NCI-H524 (cell line): ENCODE measurements around the gene DIAPH1.
A peak's percentile ranks its signal among the peaks of the same experiment; 100 is the strongest.

ENCODE experiments used
- DNase-seq, 2 experiments: peaks; one replicate each; lab custom pipeline; 2025; lab: John Stamatoyannopoulos, UW

The DIAPH1 gene

GRCh38 chr5:141618804-141619554 is at the start of gene DIAPH1:
DIAPH1 (minus strand) TSS chr5:141619000; CDS start chr5:141618914, 86 bp downstream.
- peak; percentile 93 to 95 for DNase-seq

GRCh38 chr5:141665995-141666940 is 47.5 kb upstream of the DIAPH1 start:
- DNase-seq = no peak

DNA sequence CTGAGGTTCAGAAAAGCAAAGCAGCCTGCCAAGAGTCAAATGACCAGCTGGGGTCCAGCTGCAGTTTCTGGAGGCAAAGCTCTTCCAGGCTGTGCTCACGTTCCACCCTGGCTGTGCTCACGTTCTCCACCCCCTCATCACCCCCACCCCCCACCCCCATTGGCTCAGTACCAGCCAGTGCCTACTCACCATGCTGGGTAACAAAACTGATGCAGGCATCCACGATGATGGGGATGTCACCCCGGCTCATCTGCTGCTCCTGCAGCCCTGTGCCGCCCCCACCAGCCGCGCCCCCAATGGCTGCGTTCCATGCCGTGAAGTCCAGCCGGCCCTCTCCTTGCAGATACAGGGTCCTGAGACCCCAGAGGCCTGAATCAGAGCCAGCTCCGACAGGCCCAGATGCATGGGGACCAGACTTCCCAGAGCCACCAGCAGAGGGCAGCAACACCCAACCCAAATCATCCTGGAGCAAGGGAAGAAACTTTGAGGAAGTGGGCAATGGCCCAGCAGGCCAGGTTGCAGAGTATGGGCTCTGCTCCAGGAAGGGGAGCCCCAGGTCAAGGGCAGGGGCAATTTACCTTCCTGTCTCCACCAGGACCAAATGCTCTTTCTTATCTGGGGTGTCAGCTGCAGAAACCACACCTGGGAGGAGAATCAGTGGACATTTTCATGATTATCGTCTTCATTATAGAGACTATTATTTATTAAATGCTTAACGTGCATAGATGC is 46.1 kb upstream of the DIAPH1 start:
- DNase-seq = peak; percentile 47 to 58

GRCh38 chr5:141663506-141663905 is 44.7 kb upstream of the DIAPH1 start:
- no peak for DNase-seq

DNA sequence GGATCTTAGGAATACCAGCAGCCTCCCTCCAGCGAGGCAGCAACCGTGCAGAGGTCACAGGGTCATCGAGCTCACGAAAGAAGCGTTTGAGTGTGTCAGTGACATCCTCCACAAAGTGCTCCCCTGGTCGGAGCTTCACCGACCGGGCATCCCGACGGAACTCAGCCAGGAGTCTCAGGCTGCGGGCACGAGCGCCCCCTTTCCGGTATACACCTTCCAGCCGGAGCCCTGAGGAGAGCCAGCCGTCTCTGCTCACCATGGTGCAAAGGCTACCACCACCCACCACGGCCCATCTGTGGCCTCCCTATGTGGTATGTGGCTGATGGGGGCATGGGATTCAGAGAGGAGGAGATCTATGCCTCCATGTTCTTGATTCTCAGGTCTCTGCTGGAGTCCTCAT is 43.2 kb upstream of the DIAPH1 start:
- no peak for DNase-seq

DNA sequence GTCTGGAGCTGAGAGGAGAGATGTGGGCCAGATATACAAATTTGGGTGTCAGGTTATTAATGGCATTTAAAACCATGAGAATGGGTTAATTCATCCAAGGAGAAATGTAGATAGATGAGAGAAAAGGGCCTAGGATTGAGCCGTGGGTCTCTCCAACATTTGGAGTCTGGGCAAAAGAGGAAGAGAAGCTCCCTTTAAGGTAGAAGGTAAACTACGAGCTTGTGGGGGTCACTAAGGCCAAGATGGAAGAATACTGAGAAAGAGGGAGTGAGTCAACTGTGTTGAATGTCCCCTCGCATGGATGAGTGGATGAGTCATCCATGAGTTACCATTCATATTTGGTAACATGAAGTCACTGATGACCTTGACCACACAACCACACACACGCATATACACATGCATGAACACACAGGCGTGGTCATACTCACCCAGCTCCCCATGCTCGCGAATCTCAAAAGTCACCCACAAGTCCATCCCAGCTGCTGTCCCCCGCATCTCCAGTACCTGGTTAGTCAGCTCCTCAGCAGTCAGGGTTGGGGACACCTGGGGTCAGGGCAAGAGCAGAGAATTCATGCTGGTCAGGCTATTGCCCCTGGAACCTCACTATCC is 39.2 kb upstream of the DIAPH1 start:
- no peak for DNase-seq

GRCh38 chr5:141657404-141657803 is 38.6 kb upstream of the DIAPH1 start:
- no peak for DNase-seq

DNA sequence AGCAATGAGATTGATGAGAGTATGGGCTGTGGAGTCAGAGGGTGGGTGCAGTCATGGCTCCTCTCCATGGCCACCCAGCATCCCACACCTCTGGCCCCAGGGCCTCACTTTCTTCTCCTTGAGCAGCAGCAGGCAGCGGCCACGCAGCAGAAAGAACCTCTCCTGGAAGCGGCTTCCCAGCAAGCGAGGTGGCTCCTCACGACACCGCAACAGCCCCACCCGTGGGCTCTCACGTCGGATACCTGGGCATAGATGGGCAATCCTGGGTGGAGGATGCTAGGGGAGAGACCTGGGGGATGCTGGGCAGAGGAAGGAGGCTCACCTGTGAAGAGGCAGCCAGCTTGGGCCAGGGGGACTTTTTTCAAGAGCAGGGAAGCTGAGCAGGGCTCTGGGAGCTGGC is 37.6 kb upstream of the DIAPH1 start:
- DNase-seq = no peak

DNA sequence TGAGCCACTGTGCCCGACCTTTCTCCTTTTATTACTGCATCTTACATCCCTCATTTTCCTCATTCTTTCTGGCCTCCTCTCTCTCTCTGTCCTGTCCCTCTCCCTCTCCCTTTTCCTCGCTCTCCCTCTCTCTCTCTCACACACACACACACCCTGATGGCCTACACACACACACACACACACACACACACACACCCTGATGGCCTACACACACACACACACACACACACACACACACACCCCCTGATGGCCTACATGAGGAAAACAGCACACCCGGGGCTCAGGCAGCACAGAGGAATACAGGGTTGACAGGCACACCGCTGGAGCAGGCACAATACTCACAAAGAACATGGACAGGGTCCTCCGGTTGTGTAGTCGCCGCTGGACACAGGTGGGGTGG is 36.2 kb upstream of the DIAPH1 start:
- no peak for DNase-seq

DNA sequence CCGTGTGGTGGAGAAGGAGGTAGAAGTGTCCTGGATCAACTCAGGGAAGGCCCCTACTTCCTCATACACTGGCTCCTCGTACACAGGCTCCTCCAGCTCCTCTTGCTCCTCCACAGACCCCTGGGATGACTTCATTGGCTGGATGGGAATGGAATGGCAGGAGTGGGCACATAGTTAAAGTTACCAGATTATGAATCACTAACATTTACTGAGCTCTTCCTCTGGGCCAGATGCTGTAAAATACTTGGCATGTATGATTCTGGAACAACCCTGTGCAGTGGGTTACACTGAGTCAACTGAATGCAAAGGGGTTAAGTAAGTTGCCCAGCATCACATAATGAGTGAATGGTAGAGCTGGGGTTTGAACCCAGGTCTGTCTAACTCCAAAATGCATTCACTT is 35.5 kb upstream of the DIAPH1 start:
- DNase-seq = no peak

DNA sequence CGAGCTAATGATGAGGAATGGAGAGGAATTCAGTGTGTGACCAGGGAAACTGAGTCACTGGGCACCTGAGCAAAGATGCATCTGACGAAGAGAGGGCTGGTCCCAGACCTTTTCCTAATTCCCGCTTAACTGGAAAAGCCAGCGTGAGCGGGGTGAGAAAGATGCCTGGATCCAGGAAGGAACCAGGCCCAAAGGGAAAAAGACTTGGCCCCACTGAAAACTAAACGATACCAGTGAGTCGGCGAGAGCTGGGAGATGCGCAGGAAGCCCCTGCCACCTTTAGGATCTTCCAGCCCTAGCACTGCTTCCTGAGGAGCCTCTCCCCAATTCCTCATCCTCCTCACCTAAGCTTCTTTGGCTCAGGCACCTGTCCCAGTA is 32.9 kb upstream of the DIAPH1 start:
- no peak for DNase-seq

DNA sequence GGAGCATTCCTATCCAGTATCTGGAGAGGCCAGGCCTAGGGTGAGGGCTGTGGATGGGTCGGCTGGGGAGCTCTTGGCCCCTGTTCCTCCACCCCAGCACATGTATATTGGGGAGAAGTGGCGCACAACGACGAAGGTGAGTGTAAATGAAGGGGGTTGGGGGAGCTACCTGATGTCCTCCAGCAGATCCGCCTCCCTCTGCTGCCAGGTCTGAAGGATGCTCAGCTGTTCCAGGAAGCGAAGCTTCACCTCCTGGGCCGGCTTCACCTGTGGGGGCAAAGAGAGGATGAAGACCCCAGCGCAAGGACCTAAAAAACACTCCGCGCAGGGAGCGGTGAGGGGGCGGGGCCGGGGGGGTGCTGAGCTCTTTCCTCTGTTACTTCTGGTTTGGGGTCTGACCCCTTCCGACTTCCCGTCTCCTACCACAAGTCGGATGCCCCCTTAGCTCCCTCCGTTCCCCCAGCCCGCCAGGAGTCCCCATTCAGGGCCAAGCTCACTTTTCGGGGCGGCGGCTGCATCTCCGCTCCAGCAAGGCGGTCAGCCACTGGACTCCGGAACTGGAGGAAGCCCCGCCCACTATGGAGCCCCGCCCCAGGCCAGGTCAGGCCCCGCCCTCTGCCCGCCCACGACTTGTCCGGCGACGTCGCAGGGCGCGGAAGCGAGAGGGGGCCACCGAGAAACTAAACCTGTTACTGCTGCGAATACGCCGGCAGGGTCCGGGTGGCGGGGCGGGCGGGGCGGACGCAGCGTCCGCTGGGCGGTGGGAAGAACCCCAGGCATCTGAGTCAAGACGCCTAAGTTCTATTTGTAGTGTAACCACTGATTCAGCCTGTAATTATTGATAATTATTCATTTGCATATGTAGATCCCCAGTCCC is 32.3 kb upstream of the DIAPH1 start, which contains the start of gene FCHSD1:
Gene FCHSD1, minus strand, starts transcription at position 568 of the 877 bp plus-strand sequence. Its CDS starts 50 bp downstream, at position 518.
- DNase-seq = peak; percentile 19 to 38

DNA sequence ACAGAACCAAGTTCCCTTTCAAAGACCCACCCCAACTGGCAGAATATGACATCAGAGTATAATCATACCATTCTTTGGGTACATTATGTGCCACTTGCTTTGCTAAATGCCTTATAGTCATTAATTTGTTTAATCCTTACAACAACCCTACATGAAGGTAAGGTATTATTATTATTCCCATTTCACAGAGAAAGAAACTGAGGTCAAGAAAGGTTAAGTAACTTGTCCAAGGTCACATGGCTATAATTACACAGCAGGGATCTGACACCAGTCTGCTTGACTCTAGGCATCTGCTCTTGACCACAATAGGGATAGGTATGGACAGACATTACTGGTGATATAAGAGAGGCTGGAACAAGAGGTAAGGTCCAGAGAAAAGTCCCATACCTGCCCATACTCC is 31.2 kb upstream of the DIAPH1 start:
- DNase-seq = no peak

- DNase-seq = no peak
Observed at GRCh38 chr5:141649056-141649688, 30.4 kb upstream of the DIAPH1 start.

DNA sequence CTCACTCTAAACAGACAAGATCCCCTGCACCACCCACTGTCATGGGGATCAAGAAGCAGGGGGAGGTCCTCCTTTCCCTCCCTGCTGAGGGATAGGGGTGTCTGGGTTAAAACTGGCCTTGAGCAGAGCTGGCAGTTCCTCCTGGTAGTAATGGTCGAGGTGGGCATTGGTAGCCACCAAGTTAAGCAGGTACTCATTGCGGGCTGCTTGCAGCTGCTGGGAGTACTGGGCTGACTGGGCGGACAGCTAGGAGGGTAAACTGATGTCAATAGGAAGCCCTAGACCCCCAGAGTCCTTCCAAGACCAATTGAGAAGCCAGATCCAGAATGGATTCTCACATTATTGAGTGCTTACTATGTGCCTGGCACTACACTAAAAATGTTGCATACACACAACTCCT is 29.1 kb upstream of the DIAPH1 start:
- DNase-seq = no peak

DNA sequence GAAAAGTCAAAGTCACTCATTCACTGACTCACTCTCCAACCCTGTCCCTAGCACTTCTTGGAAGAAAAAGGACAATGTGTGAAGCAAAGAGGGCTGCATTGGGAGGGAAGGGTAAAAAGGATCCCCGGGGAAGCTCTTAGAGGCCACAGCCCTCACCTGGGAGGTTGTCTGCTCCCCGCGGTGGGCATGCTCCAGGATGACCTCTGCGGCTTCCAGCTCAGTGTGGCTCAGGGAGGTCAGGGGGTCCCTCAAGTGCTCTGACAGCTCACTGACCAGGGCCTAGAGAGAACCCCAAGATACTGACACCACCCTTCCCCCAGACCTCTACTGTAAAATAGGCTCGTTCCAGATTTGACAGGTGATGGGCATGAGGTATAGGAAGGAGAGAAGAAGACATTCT is 28.4 kb upstream of the DIAPH1 start:
- DNase-seq = no peak

DNA sequence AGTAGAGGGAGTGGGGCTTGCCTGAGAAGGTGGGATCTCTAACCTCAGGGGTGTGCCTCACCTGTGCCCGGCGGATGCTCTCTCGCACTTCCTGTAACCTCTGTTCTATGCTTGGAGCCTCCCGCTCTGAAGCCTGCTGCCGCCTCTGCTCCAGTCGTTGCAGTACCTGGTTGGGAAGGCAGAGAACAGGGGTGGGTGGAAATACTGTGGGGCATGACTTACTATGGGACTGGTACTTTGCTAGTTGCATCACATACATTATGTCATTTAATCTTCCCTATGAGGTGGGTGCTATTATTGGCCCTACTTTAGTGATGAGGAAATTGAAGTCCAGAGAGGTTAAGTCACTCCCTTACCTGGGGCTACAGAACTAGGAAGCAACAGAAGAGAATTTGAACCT is 27.2 kb upstream of the DIAPH1 start:
- DNase-seq = no peak

DNA sequence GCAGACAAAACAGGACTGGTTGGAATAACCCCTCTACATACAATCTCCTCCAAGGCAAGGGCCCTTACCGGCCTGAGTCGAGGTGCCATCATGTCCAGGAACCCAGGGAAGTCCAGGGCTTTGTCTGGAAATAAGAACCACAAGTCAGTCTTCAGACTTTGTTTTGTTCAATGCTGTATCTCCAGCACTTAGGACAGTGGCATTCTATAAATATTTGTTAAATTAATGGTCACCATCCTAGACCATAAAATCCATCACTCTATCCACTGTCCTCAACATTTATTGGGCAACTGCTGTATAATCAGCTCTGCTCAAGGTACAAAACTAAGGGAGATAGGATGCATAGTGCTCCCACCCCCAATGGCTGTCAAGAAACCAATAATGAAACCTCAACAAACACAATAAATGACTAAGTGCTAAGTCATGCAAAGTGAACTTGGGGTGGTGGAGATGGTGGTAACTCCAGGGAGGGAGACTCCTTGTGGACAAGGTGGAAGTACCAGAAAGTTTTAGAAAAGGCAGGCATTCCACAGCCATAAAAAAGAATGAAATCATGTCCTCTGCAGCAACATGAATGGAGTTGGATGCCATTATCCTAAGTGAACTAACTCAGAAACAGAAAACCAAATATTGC is 23.0 kb upstream of the DIAPH1 start:
- DNase-seq = no peak

DNA sequence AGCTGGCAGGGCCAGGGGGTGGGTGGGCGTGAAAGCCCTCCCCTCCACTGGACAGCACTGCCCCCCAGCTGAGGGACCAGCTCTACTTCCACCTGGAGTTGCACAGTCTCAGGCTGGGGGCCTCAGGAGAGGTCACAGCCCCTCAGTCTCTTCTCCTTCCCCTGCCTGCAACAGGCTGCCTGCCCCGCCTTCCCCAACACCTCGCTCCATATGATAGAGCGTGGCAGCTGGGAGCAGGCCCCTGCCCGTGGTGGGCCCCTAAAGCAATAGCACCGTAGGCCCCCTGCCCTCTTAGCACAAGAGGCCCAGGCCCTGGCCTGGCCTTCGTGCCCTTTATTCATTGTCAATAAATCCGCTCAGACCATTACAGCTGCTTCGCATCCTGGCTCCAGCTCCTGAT is 21.9 kb upstream of the DIAPH1 start:
- DNase-seq = no peak

GRCh38 chr5:141640051-141640415 is 21.2 kb upstream of the DIAPH1 start:
- no peak for DNase-seq
